Measurements from ENCODE around the gene HHAT.
A peak's percentile ranks its signal among the peaks of the same experiment; 100 is the strongest.

The HHAT gene

DNA sequence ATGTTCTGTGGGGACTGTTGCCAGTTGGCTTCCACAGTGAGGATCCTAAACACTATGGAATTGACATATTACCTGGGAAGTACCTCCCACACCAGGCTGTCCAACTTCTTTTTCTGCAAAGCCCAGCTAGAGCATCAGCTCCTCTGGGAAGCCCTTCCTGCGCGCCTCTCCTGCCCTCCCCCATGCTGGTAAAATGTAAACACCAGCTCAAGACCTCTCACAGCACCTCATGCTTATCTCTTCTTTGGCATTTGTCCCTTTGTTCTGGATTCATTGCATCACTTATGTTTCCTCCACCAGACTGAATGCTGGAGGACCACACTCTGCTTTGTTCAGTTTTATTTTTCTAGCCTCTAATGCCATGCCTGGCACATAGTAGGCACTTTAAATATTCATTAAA lies 172.1 kb downstream of the HHAT start:
- DNase-seq, result no peak

- no peak for DNase-seq
Observed at GRCh38 chr1:210504286-210504685, 175.6 kb downstream of the HHAT start.

GRCh38 chr1:210505601-210506496 lies 177.1 kb downstream of the HHAT start:
- DNase-seq, result no peak

- DNase-seq, result no peak
Observed at GRCh38 chr1:210506689-210507088, 178.0 kb downstream of the HHAT start.

GRCh38 chr1:210516092-210516656 lies 187.5 kb downstream of the HHAT start:
- no peak for DNase-seq

- DNase-seq, result no peak
Observed at GRCh38 chr1:210516697-210517459, 188.2 kb downstream of the HHAT start.

DNA sequence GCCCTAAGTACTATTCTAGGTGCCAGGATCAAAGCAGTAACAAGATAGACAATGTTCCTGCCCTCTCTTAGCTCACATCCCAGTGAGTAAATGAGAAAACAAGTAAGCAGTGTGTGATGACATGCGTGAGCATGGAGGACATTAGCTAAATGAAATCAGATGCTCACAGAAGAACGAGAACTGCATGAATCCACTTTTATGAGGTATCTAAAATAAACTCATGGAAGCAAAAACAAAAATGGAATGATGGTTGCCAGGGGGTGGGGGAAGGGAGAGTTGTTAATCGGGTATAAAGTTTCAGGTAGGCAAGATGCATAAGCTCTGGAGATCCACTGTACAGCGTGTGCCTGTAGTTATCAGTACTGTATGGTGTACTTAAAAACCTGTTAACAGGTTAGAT lies 195.1 kb downstream of the HHAT start:
- DNase-seq, result no peak

- no peak for DNase-seq
Observed at GRCh38 chr1:210525716-210526454, 197.2 kb downstream of the HHAT start.

GRCh38 chr1:210527091-210527490 lies 198.4 kb downstream of the HHAT start:
- no peak for DNase-seq

DNA sequence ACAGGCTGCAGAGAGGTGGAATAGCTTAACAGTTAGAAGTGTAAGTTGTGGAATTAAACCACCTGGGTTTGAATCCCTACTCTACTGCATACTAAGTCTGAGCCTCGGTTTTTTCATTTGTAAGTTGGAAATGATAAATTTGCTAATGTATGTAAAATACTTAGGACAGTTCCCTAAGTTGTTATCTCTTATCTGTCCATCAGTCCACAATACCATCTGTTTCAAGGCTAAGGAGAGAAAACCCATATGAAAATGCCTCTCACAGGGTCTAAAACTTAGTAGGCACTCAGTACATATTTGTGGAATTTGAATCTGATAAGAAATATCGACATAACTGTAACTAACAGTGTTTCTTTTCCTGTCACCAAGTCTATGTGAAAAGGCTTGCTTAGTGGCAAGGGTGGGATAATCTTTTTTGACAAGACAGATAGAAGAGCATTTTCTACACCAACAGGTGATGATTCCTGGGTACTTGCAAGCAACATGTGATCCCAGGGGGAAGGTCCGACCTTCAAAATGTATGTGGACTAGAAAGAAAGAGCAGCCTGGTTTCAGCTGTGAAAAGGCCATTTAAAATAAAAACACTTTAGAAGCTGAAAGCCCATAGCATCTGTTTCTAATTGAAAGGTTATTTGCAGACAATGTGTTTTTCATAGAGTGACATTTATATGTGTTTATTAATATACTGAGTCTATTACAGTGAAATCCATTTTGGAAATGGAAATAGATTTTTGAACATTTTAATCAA lies 202.9 kb downstream of the HHAT start:
- no peak for DNase-seq

GRCh38 chr1:210532223-210532598 lies 203.5 kb downstream of the HHAT start:
- DNase-seq, result no peak

DNA sequence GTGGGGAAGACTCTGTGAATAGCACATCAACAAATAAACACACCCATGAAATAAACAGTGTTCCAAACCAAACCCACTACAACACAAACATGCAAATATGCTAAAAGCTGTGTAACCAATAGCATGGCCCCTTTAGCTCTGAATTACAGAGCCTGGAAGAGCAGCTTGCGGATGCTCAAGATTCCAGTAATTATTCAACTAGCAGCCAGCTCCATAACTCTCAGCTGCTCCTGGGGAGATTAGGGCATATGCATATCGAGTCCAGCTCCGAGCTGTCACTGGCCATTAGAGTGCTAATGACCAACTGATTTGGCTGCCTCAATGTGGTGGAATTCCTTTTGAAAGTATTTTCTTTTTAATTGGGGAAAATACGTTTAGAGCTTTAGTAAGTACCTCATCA lies 207.1 kb downstream of the HHAT start:
- DNase-seq, result no peak

DNA sequence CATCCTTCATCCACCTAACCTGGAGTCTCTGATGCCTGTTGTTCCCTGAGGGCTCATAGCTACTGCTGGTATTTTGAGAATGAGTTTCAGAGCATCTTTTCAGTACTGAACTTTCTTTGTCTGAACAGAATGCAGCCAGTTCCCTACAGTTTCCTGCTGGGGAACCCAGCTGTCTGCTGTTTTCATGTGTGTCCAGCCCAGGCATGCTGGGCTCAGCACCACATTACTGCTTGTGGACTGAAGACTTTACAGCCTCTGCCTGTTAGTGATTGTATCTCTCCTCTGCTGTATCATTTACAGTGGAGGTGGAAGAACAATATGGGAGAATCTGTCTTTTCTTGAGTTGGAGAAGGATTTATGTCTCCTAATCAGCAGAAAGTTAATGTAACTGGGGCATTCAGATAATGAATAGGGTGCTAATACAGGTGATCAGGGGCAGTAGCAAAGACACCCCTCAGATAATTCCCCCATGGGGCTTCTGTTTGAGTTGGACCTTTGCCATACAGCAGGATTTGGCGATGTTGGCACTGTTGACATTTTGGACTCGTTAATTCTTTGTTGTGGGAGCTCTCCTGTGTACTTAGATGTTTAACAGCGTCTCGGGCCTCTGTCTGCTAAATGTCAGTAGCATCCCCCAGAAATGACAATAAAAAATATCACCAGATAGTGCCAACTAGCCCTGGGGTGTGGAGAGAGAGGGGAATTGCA lies 207.7 kb downstream of the HHAT start:
- DNase-seq, result no peak

DNA sequence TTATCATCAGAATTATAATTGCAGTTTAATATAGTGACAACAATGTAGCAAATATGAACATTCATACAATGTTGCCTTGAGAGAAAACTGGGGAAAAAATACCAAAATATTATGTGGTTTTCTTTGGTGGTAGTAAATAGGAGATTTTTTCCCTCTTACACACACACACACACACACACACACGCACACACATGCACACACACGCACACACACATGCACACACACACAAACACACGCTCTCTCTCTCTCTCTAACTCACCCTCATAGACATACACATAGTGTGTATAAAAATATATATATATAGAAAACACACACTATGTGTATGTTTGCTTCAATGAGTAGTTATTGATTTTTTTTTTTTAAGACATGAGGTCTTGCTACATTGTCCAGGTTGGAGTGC lies 211.6 kb downstream of the HHAT start:
- DNase-seq, result no peak

GRCh38 chr1:210541680-210542358 lies 213.1 kb downstream of the HHAT start:
- DNase-seq, result peak in 1 of 5 donors; percentile 5

GRCh38 chr1:210551899-210552298 lies 223.2 kb downstream of the HHAT start:
- DNase-seq, result no peak

DNA sequence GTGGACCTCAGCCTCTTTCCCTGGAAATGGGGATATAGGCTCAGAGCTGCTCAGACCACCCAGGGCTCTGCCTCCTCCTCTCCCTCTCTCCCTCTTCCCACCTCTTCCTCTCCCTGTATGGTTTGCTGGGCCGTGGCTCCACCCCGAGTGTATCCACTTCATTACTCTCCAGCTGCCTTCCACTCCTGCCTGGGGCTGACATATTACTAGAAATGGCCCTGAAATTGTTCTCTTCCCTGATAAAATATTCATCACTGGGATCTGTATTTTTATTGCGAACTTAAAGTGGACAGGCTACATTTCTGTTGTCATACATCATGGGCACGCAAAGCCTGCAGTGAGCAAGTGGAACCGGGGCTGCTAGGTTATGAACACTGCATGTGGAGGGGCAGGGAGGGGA lies 225.0 kb downstream of the HHAT start:
- DNase-seq, result no peak

DNA sequence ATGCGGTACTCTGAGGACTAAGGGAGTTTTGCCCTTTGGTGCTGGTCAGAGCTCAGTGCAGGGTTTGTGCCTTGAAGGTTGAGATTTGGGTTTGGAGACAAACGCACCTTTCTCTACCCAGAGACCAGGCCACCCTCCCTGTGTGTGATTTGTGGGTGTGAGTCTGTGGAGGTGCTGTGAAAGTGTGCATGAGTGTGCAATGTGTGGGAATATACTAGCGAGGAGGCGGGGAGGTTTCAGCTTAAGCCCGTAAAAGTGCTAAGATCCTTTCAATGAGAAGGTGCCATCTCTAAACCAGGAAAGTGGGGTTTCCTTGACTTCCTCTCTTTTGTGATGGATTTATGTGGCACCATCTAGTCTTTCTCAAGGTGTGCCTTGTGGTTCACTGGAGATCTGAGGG lies 225.7 kb downstream of the HHAT start:
- no peak for DNase-seq

DNA sequence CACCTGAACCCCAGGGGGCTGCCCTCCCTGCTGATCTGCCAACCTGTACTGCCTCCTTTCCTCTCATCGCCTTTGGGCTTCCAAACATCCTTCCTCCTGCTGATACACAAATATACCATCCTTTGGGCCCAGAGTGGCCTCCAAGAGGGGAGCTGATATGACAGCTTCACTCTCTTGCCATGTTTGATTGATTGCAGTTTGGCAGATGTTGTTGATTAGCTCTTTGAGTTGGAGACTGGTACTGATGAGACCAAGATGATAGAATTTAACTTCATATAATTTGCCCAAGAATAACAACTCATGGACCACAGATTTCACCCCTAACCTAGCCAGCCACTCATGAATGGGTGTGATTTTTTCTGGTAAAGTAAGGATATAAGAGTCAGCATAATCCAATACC lies 227.8 kb downstream of the HHAT start:
- DNase-seq, result no peak

DNA sequence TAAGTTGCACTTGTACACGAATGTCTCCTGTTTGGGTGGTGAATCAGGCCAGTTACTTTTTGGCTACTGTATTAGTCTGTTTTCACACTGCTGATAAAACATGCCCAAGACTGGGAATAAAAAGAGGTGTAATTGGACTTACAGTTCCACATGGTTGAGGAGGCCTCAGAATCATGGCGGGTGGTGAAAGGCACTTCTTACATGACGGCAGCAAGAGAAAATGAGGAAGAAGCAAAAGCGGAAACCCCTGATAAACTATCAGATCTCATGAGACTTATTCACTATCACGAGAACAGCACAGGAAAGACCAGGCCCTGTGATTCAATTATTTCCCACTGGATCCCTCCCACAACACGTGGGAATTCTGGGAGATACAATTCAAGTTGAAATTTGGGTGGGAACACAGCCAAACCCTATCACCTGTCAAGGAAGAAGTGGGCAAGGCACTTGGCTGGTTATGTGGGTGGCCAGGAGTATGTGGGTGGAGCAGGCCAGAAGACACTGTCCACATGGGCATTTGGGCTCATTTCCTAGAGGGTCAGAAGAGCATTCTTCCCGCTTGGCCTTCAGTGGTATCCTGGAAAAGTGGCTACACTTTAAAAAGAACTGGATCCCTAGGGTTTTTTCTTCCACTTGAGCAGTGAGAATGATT lies 228.8 kb downstream of the HHAT start:
- no peak for DNase-seq

GRCh38 chr1:210558302-210558701 lies 229.6 kb downstream of the HHAT start:
- no peak for DNase-seq

Data from T-helper 1 cell (primary cell).